Subcutaneous adipose tissue (tissue), 4 donors: ENCODE measurements around the gene HHIP. TPM values are rescaled to one million over a fixed set of nuclear protein-coding genes. Genes with fewer than 3 reads are reported as not detected.

Experiments
- CTCF ChIP-seq: fragments of 450-650 bp; IDR thresholded peaks from one replicate; pipeline ENCODE4 v1.5.1; 2016; ENCODE audit warnings: low read depth, mild to moderate bottlenecking, control low read depth, antibody characterized with exemption, moderate library complexity
- total RNA-seq, 4 donors: library from RNA; depleted of rRNA; stranded (reverse); fragments of >200 nt; gene quantifications; one replicate each; pipeline ENCODE4 v1.1.0, GENCODE V29; 2016

Gene HHIP
- total RNA-seq, 4 donors from 2014 or later: 0.38 to 1.9 (median 1.0) TPM

DNA sequence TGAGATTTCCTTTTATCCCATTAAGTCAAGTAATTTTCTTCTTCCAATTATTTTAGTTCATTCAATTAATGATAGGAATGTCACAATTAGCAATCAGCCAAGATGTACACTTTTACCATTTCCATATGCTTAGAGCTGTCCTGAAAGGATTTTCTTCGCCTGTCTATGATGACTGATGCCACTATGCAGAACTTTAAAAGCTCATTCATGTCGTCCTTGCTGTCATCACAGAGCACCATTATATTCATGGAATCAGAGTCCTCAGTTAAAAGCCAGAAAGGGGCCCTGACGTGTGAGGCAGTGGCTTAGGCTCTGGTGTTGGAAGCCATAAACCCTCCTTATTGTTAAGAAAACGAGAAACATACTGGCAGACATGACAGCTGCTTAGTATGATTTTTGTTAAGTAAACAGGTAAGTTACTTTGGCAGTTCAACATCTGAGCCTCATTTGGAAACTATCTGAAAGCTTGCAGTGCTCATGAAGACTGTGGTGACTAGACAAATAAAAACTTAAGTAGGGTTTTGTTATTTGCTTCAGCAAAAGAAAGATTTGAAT is 73.1 kb downstream of the HHIP start:
- TF ChIP-seq CTCF: no peak

GRCh38 chr4:144720491-144720890 is 74.5 kb downstream of the HHIP start:
- no peak for TF ChIP-seq CTCF

DNA sequence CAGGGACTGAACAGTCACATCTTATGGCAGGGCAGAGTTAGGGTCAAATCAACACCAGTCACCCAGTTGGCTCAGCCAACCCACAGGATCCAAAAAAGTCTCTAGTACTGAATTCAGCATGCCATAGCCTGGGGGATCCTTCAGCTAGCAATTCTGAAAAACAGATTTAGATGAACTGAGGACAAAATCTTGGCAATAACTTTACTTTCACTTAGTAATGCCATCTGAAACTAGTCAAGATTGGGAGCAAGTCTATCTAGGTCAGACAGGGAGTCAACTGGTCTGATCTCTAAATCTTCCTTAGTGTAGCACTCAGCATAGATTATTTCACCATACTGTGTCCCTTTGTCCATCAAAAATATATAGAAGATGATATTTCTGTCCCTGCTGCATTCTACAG is 76.0 kb downstream of the HHIP start:
- no peak for TF ChIP-seq CTCF

- no peak for TF ChIP-seq CTCF
Observed at GRCh38 chr4:144723471-144723870, 77.5 kb downstream of the HHIP start.

DNA sequence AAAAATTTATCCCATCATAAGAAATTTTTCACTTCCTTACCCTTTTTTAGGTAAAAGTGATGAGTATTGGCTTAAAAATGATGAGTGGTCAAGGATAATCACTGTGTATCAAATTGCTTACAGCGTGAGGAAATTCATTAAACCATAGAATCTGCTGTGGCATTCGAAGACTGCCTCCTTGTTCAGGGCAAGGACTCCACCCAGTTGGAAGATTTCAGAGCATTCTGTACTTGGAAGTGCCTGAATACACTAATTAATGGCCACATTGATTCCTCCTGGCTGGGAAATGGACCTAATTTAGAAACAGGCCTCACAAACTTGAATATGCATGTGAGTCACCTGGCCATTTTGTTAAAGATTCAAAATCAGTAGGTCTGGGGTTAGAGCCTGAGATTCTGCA is 83.2 kb downstream of the HHIP start:
- TF ChIP-seq CTCF: no peak

GRCh38 chr4:144732584-144733428 is 86.8 kb downstream of the HHIP start:
- no peak for TF ChIP-seq CTCF

GRCh38 chr4:144733566-144733965 is 87.6 kb downstream of the HHIP start:
- TF ChIP-seq CTCF: no peak
